GF-D8 (cell line): Measurements from ENCODE around the gene UCN2.
A peak's percentile ranks its signal among the peaks of the same experiment; 100 is the strongest.

Experiments used
- DNase-seq: peaks from one replicate; lab custom pipeline; 2025; lab: John Stamatoyannopoulos, UW

UCN2 gene

GRCh38 chr3:48591436-48591835 is 27.9 kb upstream of the UCN2 start:
- DNase-seq = no peak

DNA sequence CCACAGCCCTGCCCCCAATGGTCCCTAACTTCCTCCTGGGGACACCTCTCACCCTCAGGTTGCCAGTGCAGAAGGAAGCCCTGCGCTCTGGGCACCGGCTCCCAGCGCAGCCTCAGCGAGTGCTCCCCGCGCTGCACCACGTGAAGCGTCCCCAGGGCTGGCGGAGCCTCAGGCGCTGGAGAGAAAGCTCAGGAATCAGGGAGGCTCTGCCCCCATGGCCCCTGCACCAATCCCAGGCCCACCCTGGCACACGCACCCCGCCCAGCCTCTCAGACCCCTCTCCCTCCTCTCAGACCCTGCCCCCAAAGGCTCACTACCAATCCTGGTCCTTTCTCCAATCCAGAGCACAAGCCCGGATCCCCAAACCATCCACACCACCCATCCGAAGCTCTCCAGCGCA is 24.6 kb upstream of the UCN2 start:
- no peak for DNase-seq

GRCh38 chr3:48587686-48588085 is 24.1 kb upstream of the UCN2 start:
- DNase-seq = no peak

GRCh38 chr3:48585411-48585810 is 21.8 kb upstream of the UCN2 start:
- DNase-seq = no peak

DNA sequence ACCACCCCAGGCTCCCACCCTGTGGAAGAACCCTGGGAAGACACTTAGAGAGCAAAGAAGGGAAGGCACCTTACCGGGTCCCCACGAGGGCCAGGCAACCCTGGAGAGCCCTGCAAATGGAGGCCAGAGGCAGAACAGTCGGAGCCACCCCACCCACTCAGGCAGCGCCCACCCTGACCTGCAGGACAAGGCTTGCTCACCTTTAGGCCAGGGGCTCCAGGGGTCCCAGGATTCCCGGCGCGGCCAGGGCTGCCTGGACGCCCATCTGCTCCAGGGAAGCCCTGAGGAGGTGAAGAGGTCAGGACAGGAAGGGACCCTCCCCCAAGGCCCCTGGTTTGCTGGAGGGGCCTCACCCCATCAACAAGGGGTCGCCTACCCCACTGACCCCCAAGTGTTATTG is 21.3 kb upstream of the UCN2 start:
- DNase-seq = no peak

- no peak for DNase-seq
Measured at GRCh38 chr3:48581621-48582481, 18.3 kb upstream of the UCN2 start.

DNA sequence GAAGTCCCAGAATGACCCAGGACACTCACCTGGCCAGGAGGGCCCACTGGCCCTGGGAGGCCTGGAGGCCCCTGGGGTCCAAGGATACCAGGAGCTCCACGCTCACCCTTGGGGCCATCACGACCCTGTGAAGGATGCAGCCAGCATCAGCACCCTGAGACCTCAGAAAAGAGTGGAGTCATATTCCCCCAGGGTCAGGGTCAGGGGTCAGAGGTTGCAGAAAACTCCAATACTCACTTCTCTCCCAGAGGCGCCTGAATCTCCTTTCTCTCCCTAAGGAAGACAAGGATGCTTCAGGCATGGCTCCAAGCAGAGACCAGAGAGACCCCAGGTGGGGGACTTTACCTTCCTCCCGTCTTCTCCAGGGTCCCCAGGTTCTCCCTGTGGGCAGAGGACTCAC is 13.1 kb upstream of the UCN2 start:
- DNase-seq = no peak

- DNase-seq = no peak
Measured at GRCh38 chr3:48575366-48575765, 11.8 kb upstream of the UCN2 start.

- DNase-seq = no peak
Measured at GRCh38 chr3:48573973-48574585, 10.5 kb upstream of the UCN2 start.

DNA sequence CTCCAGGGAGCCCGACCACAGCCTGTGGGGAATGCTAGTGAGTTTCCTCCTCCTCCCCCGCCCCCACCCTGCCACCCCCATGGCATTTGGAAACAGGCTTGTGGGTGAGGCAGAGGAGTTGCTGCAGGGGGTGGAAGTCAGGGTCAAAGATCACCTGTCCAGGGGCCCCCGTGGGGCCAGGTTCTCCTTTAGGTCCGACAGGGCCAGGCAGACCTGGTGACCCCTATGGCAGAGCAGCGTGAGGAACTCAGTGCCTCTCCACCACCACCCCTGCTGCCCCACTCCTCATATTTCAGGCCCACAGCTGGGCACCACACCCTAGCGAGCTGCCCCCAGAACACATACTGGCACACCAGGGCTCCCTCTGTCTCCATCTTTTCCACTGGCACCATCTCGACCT is 8.9 kb upstream of the UCN2 start:
- DNase-seq = no peak

DNA sequence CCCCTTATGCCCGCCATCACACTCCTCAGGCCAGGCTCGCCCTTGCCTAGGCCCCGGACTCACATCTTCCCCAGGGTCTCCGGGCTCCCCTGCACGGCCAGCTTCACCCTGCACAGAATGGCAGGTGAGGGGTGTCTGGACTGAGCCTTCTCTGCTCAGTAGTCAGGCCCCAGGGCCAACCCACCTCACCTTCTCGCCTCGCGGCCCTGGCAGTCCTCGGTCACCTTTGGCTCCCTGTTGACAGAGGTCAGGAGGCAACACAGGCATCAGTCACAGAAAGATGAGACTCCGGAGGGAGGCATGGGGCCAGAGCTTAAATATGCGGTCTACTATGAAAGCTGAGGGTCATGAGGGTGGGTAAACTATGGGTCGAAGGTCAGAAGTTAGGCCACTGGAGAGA is 8.4 kb upstream of the UCN2 start:
- DNase-seq = no peak

- DNase-seq = no peak
Measured at GRCh38 chr3:48569808-48570450, 6.3 kb upstream of the UCN2 start.

GRCh38 chr3:48569400-48569799 is 5.8 kb upstream of the UCN2 start:
- no peak for DNase-seq

DNA sequence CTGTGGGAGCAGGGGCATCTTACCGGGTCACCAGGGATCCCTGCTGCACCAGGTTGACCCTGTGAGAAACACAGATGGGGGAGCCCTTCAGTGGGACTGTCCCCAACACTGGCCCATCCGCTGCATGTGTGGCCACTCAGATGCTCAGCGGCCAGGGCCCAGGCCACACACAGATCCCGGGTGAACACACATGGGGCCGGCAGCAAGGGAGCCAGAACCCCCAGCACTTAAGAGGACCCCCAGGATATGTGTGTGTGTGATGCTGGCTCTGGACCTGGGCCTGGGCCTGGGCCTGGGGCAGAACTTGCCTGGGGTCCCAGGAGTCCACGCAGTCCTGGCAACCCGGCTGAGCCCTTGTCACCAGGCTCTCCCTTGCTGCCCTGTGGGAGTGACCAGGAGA is 4.9 kb upstream of the UCN2 start:
- DNase-seq = no peak

DNA sequence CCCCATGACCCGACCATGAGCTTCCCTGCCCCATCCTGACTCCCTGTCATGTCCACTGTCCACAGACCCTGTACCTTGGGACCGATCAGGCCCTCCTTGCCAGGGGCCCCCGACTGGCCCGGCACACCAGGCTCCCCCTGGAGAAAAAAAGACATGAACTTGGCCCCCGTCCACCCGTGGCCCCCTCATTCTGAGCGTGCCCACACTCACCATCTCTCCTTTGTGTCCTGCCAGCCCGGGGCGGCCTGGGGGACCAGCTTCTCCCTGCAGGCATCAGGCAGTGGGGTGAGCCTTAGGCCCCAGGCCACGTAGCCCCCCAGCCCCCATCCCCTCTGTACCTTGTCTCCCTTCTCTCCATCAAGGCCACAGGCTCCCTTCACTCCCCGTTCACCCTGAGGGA is 3.9 kb upstream of the UCN2 start:
- no peak for DNase-seq

DNA sequence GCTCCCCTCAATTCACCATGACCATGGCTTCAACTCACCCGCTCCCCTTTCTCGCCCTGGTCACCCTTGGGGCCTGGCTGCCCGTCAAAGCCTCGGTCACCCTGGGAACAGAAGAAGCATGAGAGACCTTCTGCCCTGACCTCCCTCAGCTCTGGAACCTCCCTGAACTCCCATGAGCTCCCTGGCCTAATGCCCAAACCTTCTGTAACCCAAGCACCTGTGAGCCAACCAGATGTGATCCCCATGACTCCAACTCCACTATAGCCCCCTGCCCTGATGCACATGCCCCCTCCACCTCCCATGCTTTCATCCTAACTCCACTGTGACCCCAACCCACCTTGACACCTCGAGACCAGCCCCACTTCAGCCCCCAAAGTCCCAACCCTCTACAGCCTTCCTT is 3.5 kb upstream of the UCN2 start:
- no peak for DNase-seq

- no peak for DNase-seq
Measured at GRCh38 chr3:48566401-48566760, 2.8 kb upstream of the UCN2 start.

DNA sequence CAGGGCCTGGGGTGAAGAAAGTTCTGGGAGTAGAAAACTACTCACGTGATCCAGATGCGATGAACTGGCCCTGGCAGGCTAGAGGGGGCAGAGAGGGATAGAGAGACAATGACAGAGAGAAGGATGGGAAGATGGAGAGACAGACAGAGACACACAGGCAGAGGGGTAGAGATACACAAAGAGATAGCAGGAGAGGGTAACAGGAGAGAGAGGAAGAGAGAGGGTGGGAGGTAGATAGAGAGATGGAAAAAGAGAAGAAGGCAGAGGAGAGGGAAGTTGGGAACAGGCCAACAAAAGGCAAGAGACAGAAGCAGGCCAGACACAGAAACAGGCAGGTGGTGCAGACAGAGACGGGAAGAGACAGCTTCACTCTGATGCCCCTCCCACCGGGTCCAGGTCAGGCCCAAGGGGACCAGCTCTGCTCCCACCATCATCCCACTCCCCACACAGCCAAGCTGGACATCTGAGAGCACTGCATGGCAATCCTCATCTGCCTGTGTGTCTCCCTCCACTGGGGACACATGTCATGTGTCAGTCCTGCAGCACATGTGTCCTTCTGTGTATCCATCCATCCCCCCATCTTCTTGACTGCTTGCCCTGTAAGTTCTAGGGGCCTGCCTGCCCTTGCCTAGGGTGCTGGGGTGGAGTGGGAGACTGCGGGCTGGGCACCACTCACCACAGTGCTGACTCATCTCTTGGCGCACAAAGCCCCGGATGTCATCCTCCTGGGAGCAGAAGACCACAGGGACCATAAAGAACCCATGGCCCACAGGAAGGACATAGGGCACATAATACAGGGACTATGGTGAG is 2.2 kb upstream of the UCN2 start:
- DNase-seq = peak; percentile 8

DNA sequence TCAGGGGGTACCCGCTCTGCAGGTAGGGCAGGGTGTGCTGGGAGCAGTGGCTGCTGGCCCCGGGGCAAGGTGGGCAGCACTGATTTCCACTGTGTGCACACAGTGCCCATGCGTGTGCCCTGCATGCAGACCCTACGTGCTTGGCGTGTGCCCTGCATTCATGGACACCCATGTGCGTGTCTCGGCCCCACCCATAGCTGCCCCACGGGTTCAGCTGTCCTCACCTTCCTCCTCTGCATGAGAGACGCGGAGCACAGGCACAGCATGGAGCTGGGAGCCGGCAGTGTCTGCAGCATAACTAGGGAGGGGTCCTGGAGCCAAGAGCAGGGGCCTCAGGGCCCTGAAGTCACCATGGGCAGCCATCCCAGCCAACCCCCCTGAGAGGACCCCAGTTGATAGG is 1.6 kb upstream of the UCN2 start:
- no peak for DNase-seq

GRCh38 chr3:48564667-48565066 is 1.1 kb upstream of the UCN2 start:
- no peak for DNase-seq

GRCh38 chr3:48564022-48564421 is 441 bp upstream of the UCN2 start:
- DNase-seq = peak; percentile 14

DNA sequence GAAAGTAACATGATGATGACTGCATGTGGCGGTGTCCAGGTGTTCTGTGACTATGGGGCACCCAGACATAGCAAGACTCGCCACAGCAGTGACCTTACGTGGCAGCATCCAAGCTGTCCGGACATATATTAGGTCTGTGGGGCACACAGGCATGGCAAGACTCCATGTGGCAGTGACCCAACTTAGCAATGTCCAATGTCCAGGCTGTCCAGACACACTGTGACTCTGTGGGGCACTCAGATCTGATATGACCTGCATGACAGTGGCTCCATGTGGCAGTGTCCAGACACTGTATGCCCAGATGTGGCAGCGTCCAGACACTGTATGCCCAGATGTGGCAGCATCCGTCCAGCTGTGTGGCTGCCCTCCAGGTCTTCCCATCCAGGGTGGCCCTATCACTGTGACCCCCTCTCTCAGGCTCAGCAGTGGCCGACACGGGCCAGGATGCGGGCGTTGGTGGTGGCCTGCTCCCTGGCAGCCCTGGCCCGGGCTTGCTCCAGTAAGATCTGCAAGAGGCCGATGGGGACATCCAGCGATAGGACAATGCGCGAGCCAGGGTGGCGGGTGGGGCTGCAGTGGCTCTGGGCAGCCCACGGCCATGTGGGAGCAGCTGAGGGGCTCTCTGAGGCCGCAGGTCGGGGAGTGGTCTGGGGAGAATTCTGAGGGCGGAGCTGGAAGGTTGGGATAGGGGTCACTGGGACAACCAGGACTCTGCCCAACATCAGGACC is 1.1 kb downstream of the UCN2 start:
- DNase-seq = no peak
